Mammary epithelial cell (primary cell): Measurements from ENCODE around the gene PRR14L.

Experiments
- EZH2 ChIP-seq: IDR thresholded peaks from 2 replicates; pipeline ENCODE4 v1.6.1; 2012; ENCODE audit warnings: low read length, inconsistent platforms, borderline replicate concordance
- TF ChIP-seq, protein P1 (sequence below), 2 donors: IDR thresholded peaks in 1 of 2; conservative IDR thresholded peaks in 1 of 2; 2 replicates each; pipeline ENCODE4 v1.5.1; 2011 to 2012; ENCODE audit warnings: inconsistent platforms in 2 of 2, low read length in 2 of 2, mild to moderate bottlenecking in 2 of 2, control low read depth in 1 of 2, low read depth in 1 of 2; ENCODE audit not compliant: insufficient read depth in 1 of 2; ENCODE audit errors: extremely low read depth in 1 of 2

DNA sequence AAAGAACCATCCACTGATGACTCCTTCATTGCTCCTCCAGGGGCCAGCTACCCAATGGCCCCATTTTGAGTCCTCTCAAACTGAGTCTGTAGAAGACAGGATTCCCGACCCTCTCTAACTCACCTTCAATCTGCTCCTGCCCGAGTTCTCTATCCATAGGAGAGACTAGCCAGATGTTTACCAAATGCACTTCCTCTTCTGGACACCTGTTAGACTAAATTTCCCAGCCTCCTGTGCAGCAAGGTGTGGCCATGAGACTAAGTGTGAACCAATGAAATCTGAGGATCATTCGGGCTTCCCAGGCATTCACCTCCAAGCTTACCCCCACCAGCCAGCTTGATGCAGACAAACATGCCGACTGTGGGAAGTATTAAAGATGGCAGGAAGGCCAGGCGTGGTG, 95.5 kb downstream of the PRR14L start:
- TF ChIP-seq, protein P1, sequence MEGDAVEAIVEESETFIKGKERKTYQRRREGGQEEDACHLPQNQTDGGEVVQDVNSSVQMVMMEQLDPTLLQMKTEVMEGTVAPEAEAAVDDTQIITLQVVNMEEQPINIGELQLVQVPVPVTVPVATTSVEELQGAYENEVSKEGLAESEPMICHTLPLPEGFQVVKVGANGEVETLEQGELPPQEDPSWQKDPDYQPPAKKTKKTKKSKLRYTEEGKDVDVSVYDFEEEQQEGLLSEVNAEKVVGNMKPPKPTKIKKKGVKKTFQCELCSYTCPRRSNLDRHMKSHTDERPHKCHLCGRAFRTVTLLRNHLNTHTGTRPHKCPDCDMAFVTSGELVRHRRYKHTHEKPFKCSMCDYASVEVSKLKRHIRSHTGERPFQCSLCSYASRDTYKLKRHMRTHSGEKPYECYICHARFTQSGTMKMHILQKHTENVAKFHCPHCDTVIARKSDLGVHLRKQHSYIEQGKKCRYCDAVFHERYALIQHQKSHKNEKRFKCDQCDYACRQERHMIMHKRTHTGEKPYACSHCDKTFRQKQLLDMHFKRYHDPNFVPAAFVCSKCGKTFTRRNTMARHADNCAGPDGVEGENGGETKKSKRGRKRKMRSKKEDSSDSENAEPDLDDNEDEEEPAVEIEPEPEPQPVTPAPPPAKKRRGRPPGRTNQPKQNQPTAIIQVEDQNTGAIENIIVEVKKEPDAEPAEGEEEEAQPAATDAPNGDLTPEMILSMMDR (conservative IDR thresholded peaks at IDR 0.05 in 1 of 2, IDR thresholded peaks at IDR 0.05 in 1 of 2; ENCODE audit: extremely low read depth in 1 of 2, insufficient read depth in 1 of 2, low read depth in 1 of 2, low read length in 2 of 2), result no peak
- TF ChIP-seq EZH2, result no peak
